Trophoblast cell (in vitro differentiated cells and primary cell): ENCODE data around the gene SCAPER.

Source experiments
- DNase-seq, 2 donors: peaks; one replicate each; pipeline ENCODE4 v3.0.0-alpha.2; 2016
- H2AFZ ChIP-seq: 2 replicates; pipeline ENCODE4 v1.6.1; 2013; ENCODE audit warnings: low read length, moderate library complexity, mild to moderate bottlenecking; ENCODE audit not compliant: insufficient read depth, poor library complexity
- H2AK5ac ChIP-seq: 2 replicates; pipeline ENCODE4 v1.6.1; 2013; ENCODE audit warnings: mild to moderate bottlenecking, low read length
- H2BK120ac ChIP-seq: 2 replicates; pipeline ENCODE4 v1.6.1; 2013; ENCODE audit warnings: low read length, mild to moderate bottlenecking, moderate library complexity; ENCODE audit not compliant: insufficient read depth, poor library complexity
- H2BK12ac ChIP-seq: 2 replicates; pipeline ENCODE4 v1.6.1; 2013; ENCODE audit warnings: mild to moderate bottlenecking, low read length, moderate library complexity
- H2BK5ac ChIP-seq: 2 replicates; pipeline ENCODE4 v1.6.1; 2013; ENCODE audit warnings: low read length, low read depth, moderate library complexity, mild to moderate bottlenecking; ENCODE audit not compliant: poor library complexity
- H3K14ac ChIP-seq: 2 replicates; pipeline ENCODE4 v1.6.1; 2013; ENCODE audit warnings: mild to moderate bottlenecking, low read length
- H3K18ac ChIP-seq: 2 replicates; pipeline ENCODE4 v1.6.1; 2013; ENCODE audit warnings: mild to moderate bottlenecking, low read length
- H3K23ac ChIP-seq: 2 replicates; pipeline ENCODE4 v1.6.1; 2013; ENCODE audit warnings: low read length
- H3K27ac ChIP-seq: 2 replicates; pipeline ENCODE4 v1.5.1; 2013; ENCODE audit warnings: low read depth, mild to moderate bottlenecking, inconsistent platforms, low read length, moderate library complexity
- H3K27me3 ChIP-seq: 2 replicates; pipeline ENCODE4 v1.6.1; 2013; ENCODE audit warnings: inconsistent platforms, mild to moderate bottlenecking, low read length, moderate library complexity; ENCODE audit not compliant: insufficient read depth
- H3K36me3 ChIP-seq, 2 experiments: 1 replicate in 1 of 2; 2 replicates in 1 of 2; pipeline ENCODE4 v1.6.1; 2013; ENCODE audit warnings: low read length in 2 of 2, mild to moderate bottlenecking in 2 of 2, moderate library complexity in 1 of 2; ENCODE audit not compliant: insufficient read depth in 2 of 2, control insufficient read depth in 1 of 2
- H3K4ac ChIP-seq: 2 replicates; pipeline ENCODE4 v1.6.1; 2013; ENCODE audit warnings: low read depth, mild to moderate bottlenecking, low read length, moderate library complexity
- H3K4me1 ChIP-seq, 2 experiments: 1 replicate in 1 of 2; 2 replicates in 1 of 2; pipeline ENCODE4 v1.6.1; 2013; ENCODE audit warnings: low read length in 2 of 2, mild to moderate bottlenecking in 2 of 2, moderate library complexity in 1 of 2; ENCODE audit not compliant: insufficient read depth in 2 of 2, control insufficient read depth in 1 of 2
- H3K4me2 ChIP-seq: 2 replicates; pipeline ENCODE4 v1.6.1; 2013; ENCODE audit warnings: inconsistent platforms, mild to moderate bottlenecking, low read length, moderate library complexity
- H3K4me3 ChIP-seq: 2 replicates; pipeline ENCODE4 v1.5.1; 2013; ENCODE audit warnings: mild to moderate bottlenecking, low read depth, low read length, inconsistent platforms
- H3K79me1 ChIP-seq: one replicate; pipeline ENCODE4 v1.6.1; 2013; ENCODE audit warnings: low read length
- H3K79me2 ChIP-seq: 2 replicates; pipeline ENCODE4 v1.6.1; 2013; ENCODE audit warnings: low read length, mild to moderate bottlenecking; ENCODE audit not compliant: control insufficient read depth, insufficient read depth, poor library complexity
- H3K9ac ChIP-seq: 2 replicates; pipeline ENCODE4 v1.6.1; 2013; ENCODE audit warnings: mild to moderate bottlenecking, low read length
- H3K9me3 ChIP-seq: 2 replicates; pipeline ENCODE4 v1.6.1; 2013; ENCODE audit warnings: low read depth, mild to moderate bottlenecking, control low read depth, inconsistent platforms, low read length; ENCODE audit not compliant: insufficient read depth
- H4K12ac ChIP-seq: 2 replicates; pipeline ENCODE4 v1.6.1; 2013; ENCODE audit warnings: low read depth, mild to moderate bottlenecking, low read length, moderate library complexity
- H4K8ac ChIP-seq: 2 replicates; pipeline ENCODE4 v1.6.1; 2013; ENCODE audit warnings: low read depth, mild to moderate bottlenecking, low read length, moderate library complexity
- H4K91ac ChIP-seq: one replicate; pipeline ENCODE4 v1.6.1; 2013; ENCODE audit warnings: low read depth, mild to moderate bottlenecking, low read length, moderate library complexity
- WGBS: extraction: QIAGEN DNeasy Blood & Tissue Kit; methylation state at CpG from one replicate; pipeline ENCODE4 v1.1.7; 2013; ENCODE audit warnings: missing lambda C conversion rate; ENCODE audit not compliant: insufficient read length, insufficient coverage; ENCODE audit errors: extremely low coverage; 5-methylcytosine and 5-hydroxymethylcytosine counted together

The SCAPER gene

DNA sequence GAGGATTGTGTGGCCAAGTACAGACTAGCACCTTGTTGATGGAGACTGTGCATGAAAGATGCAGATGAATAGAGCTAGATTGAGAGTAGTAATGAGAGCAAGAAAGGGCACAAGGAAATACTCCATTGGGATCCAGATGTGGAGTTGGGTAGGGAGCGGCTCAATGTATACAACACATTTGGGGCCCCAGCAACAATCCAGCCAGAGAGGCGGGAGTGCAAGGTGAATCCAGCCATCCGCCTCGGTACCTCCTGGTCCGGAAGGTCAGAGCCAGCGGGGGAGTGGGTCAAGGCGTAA is 559.6 kb downstream of the SCAPER start:
- Histone ChIP-seq H3K36me3 (no peaks in the 10 kb centered on the region), H3K9ac (no peak overlapping the region), H2BK5ac (no peak overlapping the region), H3K4me1 (peaks cover 29% of the 10 kb centered on the region in 2 experiments), H4K12ac (no peak overlapping the region), H3K27ac (no peak overlapping the region), H3K4me2 (peak overlapping the region; percentile 92), H3K79me2 (no peaks in the 10 kb centered on the region), H2BK12ac (no peak overlapping the region), H3K18ac (no peak overlapping the region), H4K8ac (no peak overlapping the region), H2BK120ac (no peak overlapping the region), H3K27me3 (peaks cover 62% of the 10 kb centered on the region), H2AK5ac (no peak overlapping the region), H3K9me3 (peaks cover 4% of the 10 kb centered on the region), H3K23ac (no peak overlapping the region), H4K91ac (no peak overlapping the region), H3K4ac (no peak overlapping the region), H3K79me1 (no peaks in the 10 kb centered on the region), H2AFZ (no peak overlapping the region), H3K14ac (no peak overlapping the region), H3K4me3 (no peak overlapping the region)
- no CpG with 5 or more reads among the region's 7 CpGs for WGBS
- DNase-seq: no peak

DNA sequence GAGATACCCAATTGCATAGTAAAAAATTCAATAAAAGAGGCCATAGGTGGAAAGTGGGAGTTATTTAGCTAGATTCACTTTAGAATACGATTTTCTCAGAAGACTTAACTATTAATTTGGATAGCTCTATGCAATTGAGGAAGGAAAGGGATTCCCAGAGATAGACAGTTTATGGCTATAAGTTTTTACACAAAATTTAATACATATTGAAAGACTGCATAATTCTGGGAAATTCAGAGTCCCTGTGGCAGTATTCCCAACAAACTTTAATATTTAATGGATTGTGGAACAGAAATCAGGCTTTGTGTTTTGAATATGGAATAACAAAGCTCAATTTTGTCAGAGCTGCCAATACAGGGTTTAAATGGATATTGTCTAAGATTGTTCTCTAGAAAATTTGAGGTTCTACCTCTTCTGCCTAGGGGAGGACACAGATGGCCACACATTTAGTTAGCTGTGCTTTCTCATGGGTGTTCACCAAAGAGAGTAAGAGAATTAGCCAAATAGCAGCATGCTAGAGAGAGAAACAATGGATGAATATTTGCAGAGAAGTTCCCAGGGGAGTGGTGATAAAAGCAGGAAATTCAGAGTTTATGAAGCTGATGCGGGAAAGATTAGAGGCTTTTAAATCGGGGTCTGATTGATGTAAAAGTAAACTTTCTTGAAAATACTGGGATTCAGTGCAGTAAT is 560.1 kb downstream of the SCAPER start:
- Histone ChIP-seq H2BK5ac (no peak overlapping the region), H3K4me1 (peaks cover 32 to 34% of the 10 kb centered on the region in 2 experiments), H3K14ac (no peak overlapping the region), H3K18ac (no peak overlapping the region), H3K23ac (no peak overlapping the region), H3K4me3 (no peak overlapping the region), H2BK120ac (no peak overlapping the region), H3K27me3 (peaks cover 66% of the 10 kb centered on the region), H3K79me1 (no peaks in the 10 kb centered on the region), H3K27ac (no peak overlapping the region), H2AK5ac (no peak overlapping the region), H3K9me3 (peaks cover 6% of the 10 kb centered on the region), H3K36me3 (no peaks in the 10 kb centered on the region), H3K9ac (no peak overlapping the region), H4K8ac (no peak overlapping the region), H2BK12ac (no peak overlapping the region), H4K12ac (no peak overlapping the region), H3K4me2 (no peak overlapping the region), H2AFZ (no peak overlapping the region), H3K4ac (no peak overlapping the region), H4K91ac (no peak overlapping the region), H3K79me2 (no peaks in the 10 kb centered on the region)
- DNase-seq: no peak
- no CpG with 5 or more reads among the region's 3 CpGs for WGBS

DNA sequence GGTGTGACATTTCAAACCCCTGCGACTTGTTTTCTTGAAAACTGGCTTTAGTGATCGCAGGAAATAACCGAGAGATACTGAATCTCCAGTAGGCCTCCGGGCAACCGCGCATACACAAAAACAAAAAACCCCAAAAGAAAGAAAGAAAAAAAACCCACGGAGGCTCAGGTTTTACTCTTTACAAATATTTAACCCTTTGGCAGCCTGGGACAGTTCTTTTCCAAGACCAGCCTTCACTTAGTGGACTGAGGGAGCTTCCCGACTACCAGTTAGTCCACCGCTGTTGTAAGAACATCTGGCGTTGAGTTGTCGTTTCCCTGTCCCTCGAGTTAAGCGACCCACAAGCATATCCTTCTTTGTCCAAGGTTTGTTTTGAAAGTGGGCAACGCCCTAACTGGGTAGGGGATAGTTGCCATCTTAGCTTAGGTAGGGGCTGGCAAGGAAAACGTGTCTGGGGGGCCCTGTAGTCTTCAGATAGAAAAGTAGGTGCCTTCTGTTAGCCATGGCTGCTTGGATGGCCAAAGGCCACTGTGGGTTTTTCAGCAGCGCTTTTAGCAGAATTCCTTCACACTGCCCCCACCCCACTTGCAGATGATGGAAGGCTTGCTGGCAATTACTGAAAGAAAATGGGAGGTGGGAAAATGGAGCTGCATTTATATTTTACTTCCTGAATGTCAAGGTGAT is 561.7 kb downstream of the SCAPER start:
- H3K4ac ChIP-seq: no peak overlapping the region
- H2AK5ac ChIP-seq: no peak overlapping the region
- no peak overlapping the region for H3K4me3 ChIP-seq
- H3K79me1 ChIP-seq: no peaks in the 10 kb centered on the region
- H3K14ac ChIP-seq: no peak overlapping the region
- H2BK5ac ChIP-seq: no peak overlapping the region
- H4K12ac ChIP-seq: no peak overlapping the region
- no CpG with 5 or more reads among the region's 16 CpGs for WGBS
- no peak overlapping the region for H3K9ac ChIP-seq
- H4K8ac ChIP-seq: no peak overlapping the region
- no peak overlapping the region for H4K91ac ChIP-seq
- H3K23ac ChIP-seq: no peak overlapping the region
- H3K4me2 ChIP-seq: no peak overlapping the region
- peaks cover 6% of the 10 kb centered on the region for H3K9me3 ChIP-seq
- DNase-seq: no peak
- H3K27ac ChIP-seq: no peak overlapping the region
- no peak overlapping the region for H3K18ac ChIP-seq
- no peaks in the 10 kb centered on the region for H3K36me3 ChIP-seq
- H2BK120ac ChIP-seq: no peak overlapping the region
- H2AFZ ChIP-seq: no peak overlapping the region
- H3K4me1 ChIP-seq: peaks cover 32 to 39% of the 10 kb centered on the region in 2 experiments
- H3K79me2 ChIP-seq: no peaks in the 10 kb centered on the region
- H3K27me3 ChIP-seq: peaks cover 82% of the 10 kb centered on the region
- H2BK12ac ChIP-seq: no peak overlapping the region

DNA sequence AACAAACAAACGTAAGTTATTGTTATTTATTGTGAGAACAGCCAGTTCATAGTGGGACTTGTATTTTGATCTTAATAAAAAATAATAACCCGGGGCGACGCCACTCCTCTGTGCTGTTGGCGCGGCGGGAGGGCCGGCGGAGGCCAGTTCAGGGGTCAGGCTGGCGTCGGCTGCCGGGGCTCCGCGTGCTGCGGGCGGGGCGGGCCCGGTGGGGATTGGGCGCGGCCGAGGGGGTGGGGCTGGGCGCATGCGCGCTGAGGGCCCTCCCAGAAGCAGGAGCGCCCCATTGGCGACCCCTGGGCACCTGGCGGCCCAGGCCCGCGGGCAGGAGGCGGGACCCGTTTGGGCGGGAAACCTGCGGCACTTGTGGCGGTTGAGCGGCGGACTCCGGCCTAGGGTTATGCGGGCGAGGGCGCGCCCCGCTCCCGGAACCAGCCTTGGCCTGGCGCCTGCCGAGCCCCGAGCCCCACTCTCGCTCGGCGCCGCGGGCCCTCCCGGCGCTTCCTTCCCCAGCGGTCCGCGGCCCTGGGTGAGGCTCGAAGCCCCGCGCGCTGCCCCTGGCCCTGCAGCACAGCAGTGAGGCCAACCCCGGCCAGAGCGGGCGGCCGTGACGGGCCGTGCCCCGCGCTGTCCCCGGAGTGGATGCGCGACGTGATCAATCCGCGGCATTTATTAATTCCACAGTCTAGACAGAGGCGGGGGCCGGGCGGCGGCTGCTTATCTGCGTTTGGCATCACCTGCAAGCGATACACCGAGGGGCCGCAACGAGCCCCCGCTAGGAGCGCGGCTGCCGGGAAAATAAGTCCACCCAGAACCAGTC is 562.5 kb downstream of the SCAPER start:
- H4K91ac ChIP-seq: no peak overlapping the region
- H3K4me1 ChIP-seq: peaks cover 41 to 46% of the 10 kb centered on the region in 2 experiments
- WGBS: no CpG with 5 or more reads among the region's 87 CpGs
- H3K79me1 ChIP-seq: no peaks in the 10 kb centered on the region
- H2AFZ ChIP-seq: no peak overlapping the region
- peaks cover 87% of the 10 kb centered on the region for H3K27me3 ChIP-seq
- peak overlapping the region; percentile 60 for H3K4me2 ChIP-seq
- no peak overlapping the region for H3K27ac ChIP-seq
- H2BK5ac ChIP-seq: no peak overlapping the region
- no peak overlapping the region for H3K4ac ChIP-seq
- no peak overlapping the region for H3K9ac ChIP-seq
- H3K14ac ChIP-seq: no peak overlapping the region
- H2BK120ac ChIP-seq: no peak overlapping the region
- peaks cover 11% of the 10 kb centered on the region for H3K9me3 ChIP-seq
- no peak overlapping the region for H4K8ac ChIP-seq
- no peaks in the 10 kb centered on the region for H3K79me2 ChIP-seq
- no peak overlapping the region for H3K23ac ChIP-seq
- no peak overlapping the region for H3K4me3 ChIP-seq
- no peak overlapping the region for H3K18ac ChIP-seq
- H2BK12ac ChIP-seq: no peak overlapping the region
- H2AK5ac ChIP-seq: no peak overlapping the region
- H3K36me3 ChIP-seq: no peaks in the 10 kb centered on the region
- H4K12ac ChIP-seq: no peak overlapping the region
- DNase-seq: no peak
